GM12878 (cell line): Measurements from ENCODE around the gene OVOL3. TPM values are rescaled to one million over a fixed set of nuclear protein-coding genes. Genes with fewer than 3 reads are reported as not detected.

Experiments used
- ASH2L ChIP-seq: fragments of 300-600, 200-600 bp; sonication (generic); IDR thresholded peaks from 2 replicates; pipeline ENCODE4 v1.6.1; 2017; ENCODE audit warnings: low read depth, mild to moderate bottlenecking, borderline replicate concordance
- BACH1 ChIP-seq: fragments of 450-650 bp; IDR thresholded peaks from 2 replicates; pipeline ENCODE4 v1.6.1; 2017; ENCODE audit warnings: mild to moderate bottlenecking, borderline replicate concordance
- EGR1 ChIP-seq, 2 experiments: IDR thresholded peaks; 1 replicate in 1 of 2; 2 replicates in 1 of 2; pipeline ENCODE4 v1.6.1; 2011 to 2012; ENCODE audit warnings: low read depth in 2 of 2, low read length in 2 of 2, borderline replicate concordance in 1 of 2, mild to moderate bottlenecking in 1 of 2, moderate library complexity in 1 of 2
- IKZF2 ChIP-seq, 2 experiments: fragments of 450-650 bp; IDR thresholded peaks; 2 replicates each; pipeline ENCODE4 v1.6.1; 2017; ENCODE audit warnings: mild to moderate bottlenecking in 2 of 2, moderate library complexity in 2 of 2
- IRF4 ChIP-seq: IDR thresholded peaks from 2 replicates; pipeline ENCODE4 v1.6.1; 2011; ENCODE audit warnings: low read depth, low read length
- MEF2A ChIP-seq: IDR thresholded peaks from 2 replicates; pipeline ENCODE4 v1.6.1; 2011; ENCODE audit warnings: low read depth, mild to moderate bottlenecking, low read length, moderate library complexity; ENCODE audit not compliant: insufficient read depth
- MTA2 ChIP-seq: fragments of 450-650 bp; IDR thresholded peaks from 2 replicates; pipeline ENCODE4 v1.6.1; 2016; ENCODE audit warnings: low read depth, mild to moderate bottlenecking, moderate library complexity
- POU2F2 ChIP-seq: IDR thresholded peaks from 3 replicates; pipeline ENCODE4 v1.6.1; 2011; ENCODE audit warnings: low read depth, mild to moderate bottlenecking, low read length, borderline replicate concordance
- SMAD1 ChIP-seq: fragments of 450-650 bp; IDR thresholded peaks from 2 replicates; pipeline ENCODE4 v1.6.1; 2018; ENCODE audit warnings: mild to moderate bottlenecking, low read depth; ENCODE audit not compliant: partially characterized antibody
- SMC3 ChIP-seq: IDR thresholded peaks from 2 replicates; pipeline ENCODE4 v1.6.1; 2011; ENCODE audit warnings: low read length, improper control_type of control experiment, borderline replicate concordance
- STAT1 ChIP-seq: fragments of 450-650 bp; conservative IDR thresholded peaks from 2 replicates; pipeline ENCODE4 v1.6.1; 2014; ENCODE audit warnings: antibody characterized with exemption, mild to moderate bottlenecking
- STAT3 ChIP-seq: IDR thresholded peaks from 2 replicates; pipeline ENCODE4 v1.6.1; 2011; ENCODE audit warnings: low read depth, low read length, improper control_type of control experiment
- SUPT20H ChIP-seq: IDR thresholded peaks from 2 replicates; pipeline ENCODE4 v1.6.1; 2011; ENCODE audit warnings: low read depth, mild to moderate bottlenecking, low read length, moderate library complexity, borderline replicate concordance; ENCODE audit not compliant: control insufficient read depth
- TAF1 ChIP-seq: IDR thresholded peaks from 2 replicates; pipeline ENCODE4 v1.6.1; 2011; ENCODE audit warnings: mild to moderate bottlenecking, low read depth, low read length, borderline replicate concordance
- ZNF622 ChIP-seq: fragments of 450-650 bp; IDR thresholded peaks from 2 replicates; pipeline ENCODE4 v1.6.1; 2017; ENCODE audit warnings: mild to moderate bottlenecking, inconsistent platforms
- ZZZ3 ChIP-seq: IDR thresholded peaks from 2 replicates; pipeline ENCODE4 v1.6.1; 2011; ENCODE audit warnings: low read depth; ENCODE audit not compliant: control insufficient read depth, insufficient read length
- polyA plus RNA-seq, 11 experiments: library from polyadenylated mRNA; depleted of rRNA in 4 of 11; unstranded in 6 of 11; stranded (reverse) in 5 of 11; fragments of >200 nt; fragmentation: Nextera tagmentation in 4 of 11; fragmentation: Illumina TruSeq in 1 of 11; extraction: Ambion mirVana in 4 of 11; extraction: Trizol in 1 of 11; gene quantifications; 1 replicate in 1 of 11; 2 replicates in 10 of 11; pipeline versions ENCODE4 v1.2.1 to v1.2.3, GENCODE V29; 2011 to 2016; ENCODE audit warnings: inconsistent platforms in 2 of 11, missing spikeins in 2 of 11, low read depth in 1 of 11
- total RNA-seq, 4 experiments: library from RNA; depleted of rRNA in 3 of 4; stranded (reverse); fragments of >200 nt in 3 of 4; fragmentation: Illumina TruSeq in 1 of 4; extraction: Trizol in 1 of 4; gene quantifications; 2 replicates each; pipeline versions ENCODE4 v1.2.1 to v1.2.3, GENCODE V29; 2013 to 2021
- TF ChIP-seq, protein P1 (sequence below): fragments of 450-650 bp; IDR thresholded peaks from 2 replicates; pipeline ENCODE4 v1.6.1; 2017; ENCODE audit warnings: mild to moderate bottlenecking, moderate library complexity
- TF ChIP-seq, protein P2 (sequence below): fragments of 450-650 bp; formaldehyde crosslinking; IDR thresholded peaks from 2 replicates; pipeline ENCODE4 v1.4.0; 2020; ENCODE audit warnings: mild to moderate bottlenecking, moderate library complexity
- TF ChIP-seq, protein P3 (sequence below): fragments of 450-650 bp; IDR thresholded peaks from 2 replicates; pipeline ENCODE4 v1.6.1; 2018; ENCODE audit warnings: mild to moderate bottlenecking, low read depth, moderate library complexity; ENCODE audit not compliant: partially characterized antibody

OVOL3 gene
- total and polyA plus RNA-seq, 10 of the 15 experiments (the other 5 are each of a cell fraction or from before 2014, with no cell fraction given), result 0.43 TPM; not detected in 9

DNA sequence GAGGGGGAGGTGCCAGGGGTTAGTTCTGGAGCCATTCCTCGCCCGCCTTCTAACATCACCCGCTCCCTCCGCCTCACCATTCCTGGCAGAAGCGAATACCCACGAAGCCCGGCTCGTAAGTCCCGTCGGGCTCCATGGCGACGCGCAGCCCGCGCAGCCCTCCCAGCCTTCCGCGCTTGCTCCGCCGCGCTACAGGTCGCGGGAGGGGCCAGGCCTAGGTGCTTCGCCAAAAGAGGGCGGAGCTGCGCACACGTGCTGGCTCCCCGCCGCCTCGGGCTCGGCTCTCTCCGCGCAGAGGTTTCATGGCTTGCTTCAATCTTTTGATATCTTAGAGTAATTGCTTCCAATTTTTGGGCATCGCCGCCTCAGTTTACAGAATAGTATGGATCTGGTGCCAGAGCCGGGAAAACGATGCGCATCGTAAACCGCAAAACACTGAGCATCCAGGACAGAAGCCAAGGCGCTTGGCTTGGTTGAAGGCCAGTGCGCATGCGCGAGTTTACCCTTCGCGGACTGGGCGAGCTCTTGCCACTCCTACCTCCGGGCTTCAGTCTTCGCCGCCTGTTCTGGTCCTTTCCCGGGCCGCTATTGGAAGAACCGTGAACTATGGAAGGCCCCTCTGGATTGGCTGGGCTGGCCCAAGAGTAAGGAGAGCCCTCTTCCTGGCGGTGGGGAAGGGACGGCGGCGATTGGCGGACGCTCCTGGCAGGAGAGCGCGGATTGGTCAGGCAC is 3.9 kb downstream of the OVOL3 start, which contains the start of gene POLR2I (continued):
- TF ChIP-seq, protein P1, sequence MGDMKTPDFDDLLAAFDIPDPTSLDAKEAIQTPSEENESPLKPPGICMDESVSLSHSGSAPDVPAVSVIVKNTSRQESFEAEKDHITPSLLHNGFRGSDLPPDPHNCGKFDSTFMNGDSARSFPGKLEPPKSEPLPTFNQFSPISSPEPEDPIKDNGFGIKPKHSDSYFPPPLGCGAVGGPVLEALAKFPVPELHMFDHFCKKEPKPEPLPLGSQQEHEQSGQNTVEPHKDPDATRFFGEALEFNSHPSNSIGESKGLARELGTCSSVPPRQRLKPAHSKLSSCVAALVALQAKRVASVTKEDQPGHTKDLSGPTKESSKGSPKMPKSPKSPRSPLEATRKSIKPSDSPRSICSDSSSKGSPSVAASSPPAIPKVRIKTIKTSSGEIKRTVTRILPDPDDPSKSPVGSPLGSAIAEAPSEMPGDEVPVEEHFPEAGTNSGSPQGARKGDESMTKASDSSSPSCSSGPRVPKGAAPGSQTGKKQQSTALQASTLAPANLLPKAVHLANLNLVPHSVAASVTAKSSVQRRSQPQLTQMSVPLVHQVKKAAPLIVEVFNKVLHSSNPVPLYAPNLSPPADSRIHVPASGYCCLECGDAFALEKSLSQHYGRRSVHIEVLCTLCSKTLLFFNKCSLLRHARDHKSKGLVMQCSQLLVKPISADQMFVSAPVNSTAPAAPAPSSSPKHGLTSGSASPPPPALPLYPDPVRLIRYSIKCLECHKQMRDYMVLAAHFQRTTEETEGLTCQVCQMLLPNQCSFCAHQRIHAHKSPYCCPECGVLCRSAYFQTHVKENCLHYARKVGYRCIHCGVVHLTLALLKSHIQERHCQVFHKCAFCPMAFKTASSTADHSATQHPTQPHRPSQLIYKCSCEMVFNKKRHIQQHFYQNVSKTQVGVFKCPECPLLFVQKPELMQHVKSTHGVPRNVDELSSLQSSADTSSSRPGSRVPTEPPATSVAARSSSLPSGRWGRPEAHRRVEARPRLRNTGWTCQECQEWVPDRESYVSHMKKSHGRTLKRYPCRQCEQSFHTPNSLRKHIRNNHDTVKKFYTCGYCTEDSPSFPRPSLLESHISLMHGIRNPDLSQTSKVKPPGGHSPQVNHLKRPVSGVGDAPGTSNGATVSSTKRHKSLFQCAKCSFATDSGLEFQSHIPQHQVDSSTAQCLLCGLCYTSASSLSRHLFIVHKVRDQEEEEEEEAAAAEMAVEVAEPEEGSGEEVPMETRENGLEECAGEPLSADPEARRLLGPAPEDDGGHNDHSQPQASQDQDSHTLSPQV, result no peak
- TF ChIP-seq MTA2 (no peak), EGR1 (IDR thresholded peaks at IDR 0.05; ENCODE audit: borderline replicate concordance in 1 of 2, low read depth in 2 of 2, low read length in 2 of 2) (0 out of 3 replicates have a peak, but pooled peaks of 1 of the 2 experiments have one; percentile 21), POU2F2 (no peak; the same call in 2 of the 3 replicates), ASH2L (no peak), STAT3 (no peak), ZZZ3 (no peak), ZNF622 (no peak), SMAD1 (no peak), TAF1 (peak; percentile 57; the same call in 1 of the 2 replicates), SMC3 (no peak), MEF2A (no peak), IKZF2 (IDR thresholded peaks at IDR 0.05) (peak; percentile 40 to 58; a peak in 2 of 4 replicates), STAT1 (peak; percentile 71; the same call in 1 of the 2 replicates), SUPT20H (no peak), BACH1 (no peak), IRF4 (no peak)
- TF ChIP-seq, protein P2, sequence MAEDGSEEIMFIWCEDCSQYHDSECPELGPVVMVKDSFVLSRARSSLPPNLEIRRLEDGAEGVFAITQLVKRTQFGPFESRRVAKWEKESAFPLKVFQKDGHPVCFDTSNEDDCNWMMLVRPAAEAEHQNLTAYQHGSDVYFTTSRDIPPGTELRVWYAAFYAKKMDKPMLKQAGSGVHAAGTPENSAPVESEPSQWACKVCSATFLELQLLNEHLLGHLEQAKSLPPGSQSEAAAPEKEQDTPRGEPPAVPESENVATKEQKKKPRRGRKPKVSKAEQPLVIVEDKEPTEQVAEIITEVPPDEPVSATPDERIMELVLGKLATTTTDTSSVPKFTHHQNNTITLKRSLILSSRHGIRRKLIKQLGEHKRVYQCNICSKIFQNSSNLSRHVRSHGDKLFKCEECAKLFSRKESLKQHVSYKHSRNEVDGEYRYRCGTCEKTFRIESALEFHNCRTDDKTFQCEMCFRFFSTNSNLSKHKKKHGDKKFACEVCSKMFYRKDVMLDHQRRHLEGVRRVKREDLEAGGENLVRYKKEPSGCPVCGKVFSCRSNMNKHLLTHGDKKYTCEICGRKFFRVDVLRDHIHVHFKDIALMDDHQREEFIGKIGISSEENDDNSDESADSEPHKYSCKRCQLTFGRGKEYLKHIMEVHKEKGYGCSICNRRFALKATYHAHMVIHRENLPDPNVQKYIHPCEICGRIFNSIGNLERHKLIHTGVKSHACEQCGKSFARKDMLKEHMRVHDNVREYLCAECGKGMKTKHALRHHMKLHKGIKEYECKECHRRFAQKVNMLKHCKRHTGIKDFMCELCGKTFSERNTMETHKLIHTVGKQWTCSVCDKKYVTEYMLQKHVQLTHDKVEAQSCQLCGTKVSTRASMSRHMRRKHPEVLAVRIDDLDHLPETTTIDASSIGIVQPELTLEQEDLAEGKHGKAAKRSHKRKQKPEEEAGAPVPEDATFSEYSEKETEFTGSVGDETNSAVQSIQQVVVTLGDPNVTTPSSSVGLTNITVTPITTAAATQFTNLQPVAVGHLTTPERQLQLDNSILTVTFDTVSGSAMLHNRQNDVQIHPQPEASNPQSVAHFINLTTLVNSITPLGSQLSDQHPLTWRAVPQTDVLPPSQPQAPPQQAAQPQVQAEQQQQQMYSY (CRISPR knock-in tag), result no peak
- TF ChIP-seq, protein P3, sequence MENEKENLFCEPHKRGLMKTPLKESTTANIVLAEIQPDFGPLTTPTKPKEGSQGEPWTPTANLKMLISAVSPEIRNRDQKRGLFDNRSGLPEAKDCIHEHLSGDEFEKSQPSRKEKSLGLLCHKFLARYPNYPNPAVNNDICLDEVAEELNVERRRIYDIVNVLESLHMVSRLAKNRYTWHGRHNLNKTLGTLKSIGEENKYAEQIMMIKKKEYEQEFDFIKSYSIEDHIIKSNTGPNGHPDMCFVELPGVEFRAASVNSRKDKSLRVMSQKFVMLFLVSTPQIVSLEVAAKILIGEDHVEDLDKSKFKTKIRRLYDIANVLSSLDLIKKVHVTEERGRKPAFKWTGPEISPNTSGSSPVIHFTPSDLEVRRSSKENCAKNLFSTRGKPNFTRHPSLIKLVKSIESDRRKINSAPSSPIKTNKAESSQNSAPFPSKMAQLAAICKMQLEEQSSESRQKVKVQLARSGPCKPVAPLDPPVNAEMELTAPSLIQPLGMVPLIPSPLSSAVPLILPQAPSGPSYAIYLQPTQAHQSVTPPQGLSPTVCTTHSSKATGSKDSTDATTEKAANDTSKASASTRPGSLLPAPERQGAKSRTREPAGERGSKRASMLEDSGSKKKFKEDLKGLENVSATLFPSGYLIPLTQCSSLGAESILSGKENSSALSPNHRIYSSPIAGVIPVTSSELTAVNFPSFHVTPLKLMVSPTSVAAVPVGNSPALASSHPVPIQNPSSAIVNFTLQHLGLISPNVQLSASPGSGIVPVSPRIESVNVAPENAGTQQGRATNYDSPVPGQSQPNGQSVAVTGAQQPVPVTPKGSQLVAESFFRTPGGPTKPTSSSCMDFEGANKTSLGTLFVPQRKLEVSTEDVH, result peak; percentile 48
